GM19324 (cell line): ENCODE results near the gene CD70.
"Not testable (repeated sequence)": the region's sequence is repeated elsewhere in the genome, so short reads cannot be mapped to it uniquely, and the experiment has no call there.

Experiments
- ATAC-seq: cut with Tn5 transposase; IDR thresholded peaks from one replicate; pipeline ENCODE4 v1.9.1; 2021; ENCODE audit warnings: mild to moderate bottlenecking, moderate library complexity; ENCODE audit not compliant: unreplicated experiment, low FRiP score

Gene CD70

DNA sequence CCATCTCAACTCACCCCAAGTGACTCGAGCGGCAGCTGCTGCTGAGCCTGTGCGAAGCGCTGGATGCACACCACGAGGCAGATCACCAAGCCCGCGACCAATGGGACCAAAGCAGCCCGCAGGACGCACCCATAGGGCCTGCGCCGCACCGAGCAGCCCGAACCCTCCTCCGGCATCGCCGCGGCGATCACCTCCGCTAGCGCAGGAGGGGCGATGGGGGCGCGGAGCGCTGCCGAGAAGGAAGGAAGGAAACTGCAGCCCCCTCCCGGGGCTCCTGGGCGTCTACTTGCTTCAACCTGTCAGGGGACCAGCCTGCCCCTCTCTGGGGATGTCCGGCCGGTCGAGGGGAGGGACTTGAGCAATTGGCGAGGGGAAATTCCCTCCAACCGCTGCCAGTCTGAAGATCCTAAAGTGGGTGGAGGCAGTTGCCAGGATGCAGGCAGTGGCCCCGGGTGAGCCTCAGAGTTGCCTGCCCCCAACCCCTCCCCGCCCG, at the start of gene CD70:
Gene CD70, minus strand, starts transcription at position 324 of the 493 bp plus-strand sequence. Its CDS starts 148 bp downstream, at position 176.
- peak; percentile 56 for ATAC-seq

- ATAC-seq: not testable (repeated sequence)
Measured at GRCh38 chr19:6640333-6640732, 49.4 kb upstream of the CD70 start.

DNA sequence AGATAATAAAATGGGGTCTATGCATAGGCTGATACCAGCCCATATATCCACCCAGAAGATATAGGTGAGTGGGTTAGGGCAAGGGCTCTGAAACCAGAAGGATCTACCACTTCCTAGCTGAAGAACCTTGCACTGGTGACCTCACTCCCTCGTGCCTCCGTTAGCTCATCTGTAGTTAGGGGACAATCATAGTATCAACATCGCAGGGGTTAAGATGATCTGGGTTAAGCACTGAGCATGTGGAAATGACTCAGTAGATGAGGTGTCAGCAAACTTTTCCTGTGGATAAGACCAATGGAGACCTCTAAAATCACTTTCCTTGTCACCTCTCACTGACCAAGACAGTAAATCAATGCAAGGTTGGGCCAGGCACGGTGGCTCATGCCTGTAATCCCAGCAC, 48.5 kb upstream of the CD70 start:
- ATAC-seq: no peak

DNA sequence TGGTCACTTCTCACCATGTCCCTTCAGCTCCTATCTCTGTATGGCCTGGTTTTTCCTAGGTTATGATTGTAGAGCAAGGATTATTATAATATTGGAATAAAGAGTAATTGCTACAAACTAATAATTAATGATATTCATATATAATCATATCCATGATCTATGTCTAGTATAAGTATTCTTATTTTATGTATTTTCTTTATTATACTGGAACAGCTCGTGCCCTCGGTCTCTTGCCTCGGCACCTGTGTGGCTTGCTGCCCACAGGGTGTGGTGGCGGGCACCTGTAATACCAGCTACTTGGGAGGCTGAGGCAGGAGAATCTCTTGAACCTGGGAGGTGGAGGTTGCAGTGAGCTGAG, 42.5 kb upstream of the CD70 start:
- not testable (repeated sequence) for ATAC-seq

DNA sequence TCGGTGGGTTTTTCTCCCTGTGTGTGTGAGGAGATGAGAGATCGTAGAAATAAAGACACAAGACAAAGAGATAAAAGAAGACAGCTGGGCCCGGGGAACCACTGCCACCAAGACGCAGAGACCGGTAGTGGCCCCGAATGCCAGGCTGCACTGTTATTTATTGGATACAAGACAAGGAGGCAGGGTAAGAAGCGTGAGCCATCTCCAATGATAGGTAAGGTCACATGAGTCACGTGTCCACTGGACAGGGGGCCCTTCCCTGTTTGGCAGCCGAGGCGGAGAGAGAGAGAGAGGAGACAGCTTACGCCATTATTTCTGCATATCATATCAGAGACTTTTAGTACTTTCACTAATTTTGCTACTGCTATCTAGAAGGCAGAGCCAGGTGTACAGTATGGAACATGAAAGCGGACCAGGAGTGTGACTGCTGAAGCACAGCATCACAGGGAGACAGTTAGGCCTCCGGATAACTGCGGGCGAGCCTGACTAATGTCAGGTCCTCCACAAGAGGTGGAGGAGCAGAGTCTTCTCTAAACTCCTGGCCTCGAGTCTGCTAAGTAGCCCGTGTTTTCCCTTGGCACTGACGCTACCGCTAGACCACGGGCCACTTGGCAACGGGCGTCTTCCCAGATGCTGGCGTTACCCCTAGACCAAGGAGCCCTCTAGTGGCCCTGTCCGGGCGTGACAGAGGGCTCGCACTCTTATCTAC, 42.0 kb upstream of the CD70 start:
- ATAC-seq: not testable (repeated sequence)

DNA sequence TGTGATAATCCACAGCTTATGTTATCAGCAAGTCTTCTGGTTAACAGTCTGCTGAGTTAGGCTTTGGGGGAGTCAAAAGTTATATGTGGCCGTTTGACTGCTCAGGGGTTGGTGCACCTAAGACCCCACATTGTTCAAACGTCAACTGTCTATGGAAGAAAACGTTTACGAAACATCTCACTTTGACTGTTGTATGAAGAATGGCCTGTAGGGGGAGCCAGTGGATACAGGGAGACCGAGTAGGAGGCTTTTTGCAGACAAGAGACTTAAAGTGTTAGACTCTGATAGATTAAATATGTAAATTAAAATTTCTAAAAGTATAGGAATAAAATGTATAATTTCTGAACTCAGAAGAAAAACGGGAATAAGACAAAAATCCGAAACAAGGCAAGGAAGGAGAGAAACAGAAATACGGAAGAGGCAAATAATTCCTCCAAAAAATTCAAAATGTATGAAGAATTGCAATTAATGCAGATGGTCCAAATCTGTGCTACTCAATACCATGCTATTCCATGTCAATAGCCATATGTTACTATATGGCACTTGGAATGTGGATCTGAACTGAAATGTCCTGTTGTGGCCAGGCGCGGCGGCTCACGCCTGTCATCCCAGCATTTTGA, 41.2 kb upstream of the CD70 start:
- ATAC-seq: no peak

- ATAC-seq: no peak
Measured at GRCh38 chr19:6626764-6627163, 35.8 kb upstream of the CD70 start.

- no peak for ATAC-seq
Measured at GRCh38 chr19:6617374-6617773, 26.4 kb upstream of the CD70 start.

DNA sequence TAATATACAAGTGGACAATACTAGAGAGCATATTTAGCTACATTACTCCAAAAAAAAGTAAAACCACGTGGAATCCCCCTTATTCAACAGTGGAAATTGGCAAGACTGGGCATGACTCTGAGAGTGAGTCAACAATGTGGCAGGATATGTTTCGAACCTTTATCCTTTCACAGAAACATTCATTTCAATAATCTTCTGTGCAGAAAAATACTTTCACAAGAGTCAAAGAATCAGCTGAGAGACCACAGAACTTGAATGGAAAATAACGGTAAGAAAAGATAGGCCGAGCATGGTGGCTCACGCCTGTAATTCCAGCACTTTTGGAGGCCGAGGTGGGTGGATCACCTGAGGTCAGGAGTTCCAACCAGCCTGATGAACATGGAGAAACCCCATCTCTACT, 25.1 kb upstream of the CD70 start:
- ATAC-seq: no peak

DNA sequence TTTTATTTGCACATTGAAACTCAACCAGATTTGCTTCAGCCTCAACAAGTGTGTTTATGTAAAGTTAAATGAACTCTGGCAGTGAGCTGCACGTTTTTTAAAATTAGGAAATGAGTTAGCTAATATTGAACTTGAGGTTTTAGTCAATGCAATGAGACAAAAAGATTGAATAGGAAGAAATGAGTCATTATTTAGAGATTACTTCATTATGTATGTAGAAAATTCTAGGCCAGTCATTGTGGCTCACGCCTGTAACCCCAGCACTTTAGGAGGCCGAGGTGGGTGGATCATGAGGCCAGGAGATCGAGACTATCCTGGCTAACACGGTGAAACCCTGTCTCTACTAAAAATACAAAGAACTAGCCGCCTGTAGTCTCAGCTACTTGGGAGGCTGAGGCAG, 22.8 kb upstream of the CD70 start:
- ATAC-seq: no peak

DNA sequence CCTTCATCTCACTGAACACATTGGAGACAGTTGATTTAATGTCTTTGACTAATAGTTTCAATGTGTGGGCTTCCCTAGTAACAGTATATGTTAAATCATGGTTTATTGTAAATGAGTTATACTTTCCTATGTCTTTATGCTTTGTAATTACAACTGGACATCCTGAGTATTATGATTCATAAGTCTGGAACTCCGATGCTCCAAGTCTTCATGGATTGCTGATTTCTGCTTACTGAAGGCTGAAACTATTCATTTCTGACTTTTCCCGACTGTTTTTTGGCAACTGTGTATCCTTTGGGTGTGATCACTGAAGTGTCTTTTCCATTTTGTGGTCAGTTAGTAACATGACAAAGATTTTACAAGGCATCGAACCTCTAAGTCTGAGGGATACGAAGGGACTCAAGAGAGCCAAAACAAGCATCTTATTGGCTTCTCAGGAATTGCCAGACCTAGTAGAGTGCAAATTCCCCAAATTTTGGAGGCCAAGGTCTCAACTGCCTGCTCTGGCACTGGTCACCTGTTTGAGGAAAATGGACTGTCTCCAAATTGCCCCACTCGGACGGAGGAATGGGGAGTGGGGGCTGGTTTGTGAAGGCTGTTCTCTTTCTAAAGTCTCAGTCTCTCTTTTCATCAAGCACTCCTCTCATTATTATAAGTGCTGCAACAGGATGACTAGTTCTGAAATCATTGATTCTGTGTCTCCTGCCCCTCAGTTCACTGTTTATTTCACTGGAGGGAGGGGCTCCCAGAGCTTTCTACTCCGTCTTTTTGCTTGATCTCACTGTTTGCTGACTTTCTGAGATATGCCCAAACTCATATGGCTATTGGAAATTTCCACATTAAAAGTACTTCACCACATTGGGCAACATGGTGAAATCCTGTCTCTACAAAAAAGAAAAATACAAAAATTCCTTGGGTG, 20.2 kb upstream of the CD70 start:
- no peak for ATAC-seq

DNA sequence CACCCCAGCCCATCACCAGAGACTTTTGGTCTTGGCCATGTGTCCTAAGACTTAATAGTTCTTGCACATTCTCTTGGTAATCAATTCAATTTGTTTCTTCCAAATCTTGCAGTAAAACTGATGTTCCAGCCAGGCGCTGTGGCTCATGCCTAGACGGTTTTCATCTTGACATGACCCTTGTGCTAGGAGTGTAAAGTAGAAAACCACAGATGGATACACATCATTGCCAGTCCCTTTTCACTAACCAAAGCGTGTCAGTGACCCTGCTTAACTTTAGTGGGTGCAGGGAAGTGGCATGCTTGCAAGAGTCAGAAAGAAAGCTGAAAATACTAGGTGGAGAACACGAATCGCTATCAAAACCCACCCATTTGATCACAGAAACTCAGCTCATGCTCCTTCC, 18.0 kb upstream of the CD70 start:
- no peak for ATAC-seq

DNA sequence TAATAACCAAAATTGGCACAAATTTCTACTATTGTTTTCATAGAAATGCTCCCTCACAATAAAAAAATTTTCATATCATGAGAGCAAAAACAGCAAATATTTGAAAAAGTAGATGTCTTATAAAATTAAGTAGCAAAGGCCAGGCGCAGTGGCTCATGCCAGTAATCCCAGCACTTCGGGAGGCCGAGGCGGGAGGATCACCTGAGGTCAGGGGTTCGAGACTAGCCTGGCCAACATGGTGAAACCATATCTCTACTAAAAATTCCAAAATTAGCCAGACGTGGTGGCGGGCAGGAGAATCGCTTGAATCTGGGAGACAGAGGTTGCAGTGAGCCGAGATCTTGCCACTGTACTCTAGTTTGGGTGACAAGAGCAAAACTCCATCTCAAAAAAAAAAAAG, 17.2 kb upstream of the CD70 start:
- ATAC-seq: not testable (repeated sequence)

GRCh38 chr19:6606276-6607070, 15.5 kb upstream of the CD70 start:
- ATAC-seq: not testable (repeated sequence)

DNA sequence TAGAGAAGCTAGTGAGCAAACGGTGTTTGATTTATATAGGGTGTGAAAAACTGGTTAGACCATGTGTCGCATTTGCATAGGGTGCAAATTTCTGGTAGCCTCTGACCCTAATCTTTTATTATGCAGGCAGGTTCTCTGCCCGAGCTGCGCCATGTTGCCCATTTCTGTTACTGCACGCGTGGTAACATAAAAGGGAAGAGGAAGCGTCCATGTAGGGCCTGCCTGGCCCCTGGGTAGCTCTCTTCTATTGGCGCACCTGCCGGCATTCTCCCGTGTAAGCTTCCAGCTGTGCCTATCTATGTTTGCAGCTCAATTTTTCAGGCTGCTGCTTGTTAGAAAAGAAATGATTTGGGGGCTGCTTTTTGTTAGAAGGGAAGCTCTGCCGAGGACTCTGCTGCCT, 14.0 kb upstream of the CD70 start:
- no peak for ATAC-seq

GRCh38 chr19:6602729-6603114, 11.8 kb upstream of the CD70 start:
- ATAC-seq: no peak

GRCh38 chr19:6601537-6602052, 10.6 kb upstream of the CD70 start:
- peak; percentile 42 for ATAC-seq

GRCh38 chr19:6600951-6601536, 10.1 kb upstream of the CD70 start:
- not testable (repeated sequence) for ATAC-seq

DNA sequence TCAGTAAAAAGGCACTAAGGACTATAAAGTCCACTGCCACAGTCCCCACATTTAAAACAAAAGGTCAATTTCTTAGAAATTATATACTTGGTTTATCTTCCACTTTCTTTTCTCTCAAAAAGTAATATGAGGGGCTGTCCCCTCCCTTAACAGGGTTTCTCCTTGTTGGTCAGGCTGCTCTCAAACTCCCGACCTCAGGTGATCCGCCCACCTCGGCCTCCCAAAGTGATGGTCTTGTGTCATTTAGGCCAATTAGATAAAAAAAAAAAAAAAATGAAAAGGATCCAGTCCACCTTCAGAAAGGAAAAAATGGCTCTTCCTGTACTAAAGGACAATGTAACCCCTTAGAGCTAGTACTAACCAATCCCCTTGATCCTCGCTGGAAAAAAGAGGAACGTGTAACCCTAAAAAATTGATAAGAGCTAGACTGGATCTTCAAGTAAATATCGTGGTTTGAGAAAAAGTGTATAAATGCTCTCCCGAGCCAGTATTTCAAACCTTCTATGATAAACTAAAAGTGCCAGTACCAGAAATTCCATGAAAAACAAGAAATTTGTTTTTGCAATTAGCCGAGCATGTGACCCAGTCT, 9.0 kb upstream of the CD70 start:
- no peak for ATAC-seq
